ENCODE data around the gene ITSN2.
A peak's percentile ranks its signal among the peaks of the same experiment; 100 is the strongest.
"Not testable (repeated sequence)": the region's sequence is repeated elsewhere in the genome, so short reads cannot be mapped to it uniquely, and the experiment has no call there.

The ITSN2 gene

DNA sequence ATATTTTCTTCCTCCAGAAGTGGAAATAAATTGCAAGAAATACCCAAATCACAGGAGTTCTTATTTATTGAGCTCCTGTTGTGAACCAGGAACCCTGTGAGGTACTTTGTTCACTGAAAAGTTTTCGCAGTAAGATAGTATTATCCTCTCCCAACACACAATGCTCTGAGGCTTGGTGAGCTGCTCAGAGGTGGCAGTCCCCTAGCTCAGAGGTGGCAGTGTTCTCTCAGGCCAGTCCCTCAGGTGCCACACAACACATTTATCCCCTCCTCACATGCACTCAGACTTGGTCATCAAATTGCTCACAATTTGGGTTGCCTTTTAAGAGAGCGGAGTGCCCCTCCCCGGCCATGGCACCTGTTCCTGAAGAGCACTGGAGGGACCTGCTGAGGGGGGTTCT, 159.5 kb downstream of the ITSN2 start:
- Histone ChIP-seq H3K36me3 (ENCODE audit: control insufficient read depth, insufficient read depth, low read length) (0 out of 2 replicates have a peak, but pooled peaks cover 6% of the 10 kb centered on the region), H3K27me3 (ENCODE audit: control insufficient read depth, insufficient read depth, low read length) (no peaks in the 10 kb centered on the region), H3K4me3 (ENCODE audit: low read depth, low read length) (no peak overlapping the region), H3K27ac (ENCODE audit: low read depth, low read length) (no peak overlapping the region), H3K9ac (ENCODE audit: low read length) (no peak overlapping the region), H3K4me1 (ENCODE audit: control insufficient read depth, insufficient read depth, low read length) (no peaks in the 10 kb centered on the region), H3K9me3 (ENCODE audit: control insufficient read depth, insufficient read depth, low read depth, low read length) (no peaks in the 10 kb centered on the region)

DNA sequence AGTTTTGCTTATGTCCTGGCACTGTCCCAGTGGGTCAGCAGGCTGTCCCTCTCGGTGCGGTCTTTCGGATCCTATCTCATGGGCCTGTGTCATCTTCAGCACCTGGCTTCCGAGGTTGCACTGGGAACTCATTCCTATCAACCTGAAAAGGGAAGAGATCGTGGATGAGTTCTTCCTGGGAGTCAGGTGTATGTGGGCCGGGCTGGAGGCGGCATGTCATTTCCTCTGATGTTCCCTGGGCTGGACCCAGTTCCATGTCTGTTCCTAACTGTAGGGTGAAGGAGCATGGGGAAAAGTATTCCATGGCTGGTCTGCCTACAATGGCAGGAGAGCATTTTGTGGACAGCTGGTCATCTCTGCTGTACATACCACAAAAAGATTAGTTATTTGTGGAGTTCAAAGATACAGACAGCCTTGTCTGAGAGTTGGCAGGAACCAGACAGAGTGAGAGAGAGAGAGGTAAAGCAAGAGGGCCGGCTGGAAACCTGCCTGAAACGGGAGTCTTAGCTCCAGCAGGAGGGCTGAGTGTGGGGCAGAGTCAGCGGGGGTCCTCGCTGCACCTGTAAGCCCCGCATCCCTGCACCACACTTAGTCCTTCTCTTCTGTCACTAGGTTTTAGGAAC, 160.3 kb downstream of the ITSN2 start:
- no peak overlapping the region for H3K27ac ChIP-seq (ENCODE audit: low read depth, low read length)
- H3K9ac ChIP-seq (ENCODE audit: low read length): no peak overlapping the region
- no peaks in the 10 kb centered on the region for H3K9me3 ChIP-seq (ENCODE audit: control insufficient read depth, insufficient read depth, low read depth, low read length)
- 0 out of 2 replicates have a peak, but pooled peaks cover 6% of the 10 kb centered on the region for H3K36me3 ChIP-seq (ENCODE audit: control insufficient read depth, insufficient read depth, low read length)
- H3K27me3 ChIP-seq (ENCODE audit: control insufficient read depth, insufficient read depth, low read length): no peaks in the 10 kb centered on the region
- no peaks in the 10 kb centered on the region for H3K4me1 ChIP-seq (ENCODE audit: control insufficient read depth, insufficient read depth, low read length)
- H3K4me3 ChIP-seq (ENCODE audit: low read depth, low read length): no peak overlapping the region

DNA sequence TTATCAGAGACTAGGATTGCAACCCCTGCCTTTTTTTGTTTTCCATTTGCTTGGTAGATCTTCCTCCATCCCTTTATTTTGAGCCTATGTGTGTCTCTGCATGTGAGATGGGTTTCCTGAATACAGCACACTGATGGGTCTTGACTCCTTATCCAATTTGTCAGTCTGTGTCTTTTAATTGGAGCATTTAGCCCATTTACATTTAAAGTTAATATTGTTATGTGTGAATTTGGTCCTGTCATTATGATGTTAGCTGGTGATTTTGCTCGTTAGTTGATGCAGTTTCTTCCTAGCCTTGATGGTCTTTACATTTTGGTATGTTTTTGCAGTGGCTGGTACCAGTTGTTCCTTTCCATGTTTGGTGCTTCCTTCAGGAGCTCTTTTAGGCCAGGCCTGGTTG, 163.1 kb downstream of the ITSN2 start:
- not testable (repeated sequence) for H3K27me3 ChIP-seq (ENCODE audit: control insufficient read depth, insufficient read depth, low read length); H3K36me3 ChIP-seq (ENCODE audit: control insufficient read depth, insufficient read depth, low read length); H3K9me3 ChIP-seq (ENCODE audit: control insufficient read depth, insufficient read depth, low read depth, low read length); H3K4me3 ChIP-seq (ENCODE audit: low read depth, low read length); H3K4me1 ChIP-seq (ENCODE audit: control insufficient read depth, insufficient read depth, low read length); H3K27ac ChIP-seq (ENCODE audit: low read depth, low read length); H3K9ac ChIP-seq (ENCODE audit: low read length)

DNA sequence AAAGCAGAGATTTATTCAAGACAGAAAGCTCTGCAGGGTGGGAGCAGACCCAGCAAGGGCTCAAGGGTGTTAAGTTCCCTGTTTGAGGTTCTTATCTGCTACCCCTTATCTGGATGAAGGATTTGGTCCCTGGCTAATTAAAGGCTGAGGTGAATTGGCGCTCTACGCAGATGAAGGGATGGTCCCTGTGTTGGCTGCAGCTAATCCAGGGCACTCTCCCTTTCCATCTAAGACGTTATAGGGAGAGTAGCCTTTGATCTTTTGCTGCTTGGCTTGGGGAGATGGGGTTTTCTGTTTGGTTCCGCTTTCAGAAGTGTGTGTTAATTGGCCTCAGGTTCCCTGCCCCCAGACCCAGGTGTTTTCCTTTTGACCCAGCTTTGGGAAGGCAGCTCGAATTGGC, 168.5 kb downstream of the ITSN2 start:
- Histone ChIP-seq H3K36me3 (ENCODE audit: control insufficient read depth, insufficient read depth, low read length) (no peaks in the 10 kb centered on the region), H3K27me3 (ENCODE audit: control insufficient read depth, insufficient read depth, low read length) (no peaks in the 10 kb centered on the region), H3K9me3 (ENCODE audit: control insufficient read depth, insufficient read depth, low read depth, low read length) (no peaks in the 10 kb centered on the region), H3K9ac (ENCODE audit: low read length) (no peak overlapping the region), H3K4me1 (ENCODE audit: control insufficient read depth, insufficient read depth, low read length) (peaks cover 4% of the 10 kb centered on the region; the same call in 1 of the 2 replicates), H3K4me3 (ENCODE audit: low read depth, low read length) (no peak overlapping the region), H3K27ac (ENCODE audit: low read depth, low read length) (no peak overlapping the region; the same call in 1 of the 2 replicates)

DNA sequence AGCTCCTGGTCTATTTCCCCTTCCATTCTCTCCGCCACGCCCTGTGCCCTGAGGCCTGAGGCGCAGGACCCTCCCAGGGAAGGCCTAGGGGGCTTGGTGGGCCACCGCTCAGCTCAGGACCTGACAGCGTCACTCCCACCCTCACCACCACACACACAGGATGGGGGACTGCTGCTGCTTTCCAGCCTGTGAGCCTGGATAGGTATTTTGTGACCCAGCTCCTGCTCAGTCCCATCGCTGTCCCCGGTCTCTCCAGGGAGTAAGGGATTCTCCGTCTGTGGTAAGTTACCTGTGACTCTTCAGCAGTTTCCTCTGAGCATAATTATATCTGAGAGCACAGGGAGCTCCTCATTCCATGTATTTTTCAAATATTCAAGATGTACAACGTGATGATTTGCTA, 169.2 kb downstream of the ITSN2 start:
- peak overlapping the region; percentile 1 for H3K9ac ChIP-seq (ENCODE audit: low read length)
- H3K9me3 ChIP-seq (ENCODE audit: control insufficient read depth, insufficient read depth, low read depth, low read length): no peaks in the 10 kb centered on the region
- H3K27me3 ChIP-seq (ENCODE audit: control insufficient read depth, insufficient read depth, low read length): no peaks in the 10 kb centered on the region
- no peak overlapping the region for H3K4me3 ChIP-seq (ENCODE audit: low read depth, low read length)
- peaks cover 4% of the 10 kb centered on the region; the same call in 1 of the 2 replicates for H3K4me1 ChIP-seq (ENCODE audit: control insufficient read depth, insufficient read depth, low read length)
- H3K27ac ChIP-seq (ENCODE audit: low read depth, low read length): no peak overlapping the region
- H3K36me3 ChIP-seq (ENCODE audit: control insufficient read depth, insufficient read depth, low read length): no peaks in the 10 kb centered on the region

DNA sequence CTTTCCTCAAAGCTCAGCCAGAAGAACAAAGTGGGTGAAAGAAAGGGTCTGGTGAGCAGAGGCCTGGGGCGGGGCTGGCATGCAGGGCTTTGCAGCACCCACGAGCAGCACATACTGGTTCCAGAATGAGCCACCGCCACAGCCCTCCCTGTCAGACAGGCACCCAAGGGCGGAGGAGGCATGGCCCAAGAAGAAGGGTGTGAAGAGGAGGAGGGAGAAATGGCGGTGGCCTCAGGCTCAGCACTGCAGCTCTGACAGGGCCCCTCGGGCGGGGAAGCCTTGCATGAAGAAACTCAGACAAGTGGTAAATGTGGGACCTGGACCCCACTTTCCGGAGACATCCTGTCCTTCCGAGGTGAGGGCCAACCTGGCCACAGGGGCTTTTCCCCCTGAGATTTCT, 169.8 kb downstream of the ITSN2 start:
- Histone ChIP-seq H3K36me3 (ENCODE audit: control insufficient read depth, insufficient read depth, low read length) (no peaks in the 10 kb centered on the region), H3K27me3 (ENCODE audit: control insufficient read depth, insufficient read depth, low read length) (no peaks in the 10 kb centered on the region), H3K4me1 (ENCODE audit: control insufficient read depth, insufficient read depth, low read length) (peaks cover 4% of the 10 kb centered on the region; the same call in 1 of the 2 replicates), H3K4me3 (ENCODE audit: low read depth, low read length) (no peak overlapping the region), H3K9ac (ENCODE audit: low read length) (no peak overlapping the region), H3K27ac (ENCODE audit: low read depth, low read length) (no peak overlapping the region), H3K9me3 (ENCODE audit: control insufficient read depth, insufficient read depth, low read depth, low read length) (no peaks in the 10 kb centered on the region)

DNA sequence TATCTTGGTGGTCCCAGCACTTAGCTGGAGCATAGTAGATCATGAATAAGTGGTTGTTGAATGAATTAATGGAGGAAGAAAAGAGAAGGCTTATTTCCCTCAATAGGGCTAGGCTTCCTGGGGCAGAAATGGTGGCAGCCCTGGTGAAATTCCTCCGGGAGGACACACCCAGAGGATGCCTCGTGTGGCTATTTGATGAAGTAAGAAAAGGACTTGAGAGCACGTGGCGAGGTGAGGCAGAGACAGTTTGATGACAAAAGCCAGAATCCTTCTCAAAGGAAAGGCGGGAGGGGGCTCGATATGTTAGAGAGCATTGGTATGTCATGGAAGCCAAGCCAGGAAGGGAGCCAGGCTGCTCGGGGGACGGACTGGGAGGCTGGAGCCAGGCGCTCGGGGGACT, 170.8 kb downstream of the ITSN2 start:
- Histone ChIP-seq H3K4me1 (ENCODE audit: control insufficient read depth, insufficient read depth, low read length) (peaks cover 4% of the 10 kb centered on the region; the same call in 1 of the 2 replicates), H3K27me3 (ENCODE audit: control insufficient read depth, insufficient read depth, low read length) (no peaks in the 10 kb centered on the region), H3K4me3 (ENCODE audit: low read depth, low read length) (no peak overlapping the region), H3K27ac (ENCODE audit: low read depth, low read length) (no peak overlapping the region), H3K36me3 (ENCODE audit: control insufficient read depth, insufficient read depth, low read length) (no peaks in the 10 kb centered on the region), H3K9me3 (ENCODE audit: control insufficient read depth, insufficient read depth, low read depth, low read length) (no peaks in the 10 kb centered on the region), H3K9ac (ENCODE audit: low read length) (no peak overlapping the region)

DNA sequence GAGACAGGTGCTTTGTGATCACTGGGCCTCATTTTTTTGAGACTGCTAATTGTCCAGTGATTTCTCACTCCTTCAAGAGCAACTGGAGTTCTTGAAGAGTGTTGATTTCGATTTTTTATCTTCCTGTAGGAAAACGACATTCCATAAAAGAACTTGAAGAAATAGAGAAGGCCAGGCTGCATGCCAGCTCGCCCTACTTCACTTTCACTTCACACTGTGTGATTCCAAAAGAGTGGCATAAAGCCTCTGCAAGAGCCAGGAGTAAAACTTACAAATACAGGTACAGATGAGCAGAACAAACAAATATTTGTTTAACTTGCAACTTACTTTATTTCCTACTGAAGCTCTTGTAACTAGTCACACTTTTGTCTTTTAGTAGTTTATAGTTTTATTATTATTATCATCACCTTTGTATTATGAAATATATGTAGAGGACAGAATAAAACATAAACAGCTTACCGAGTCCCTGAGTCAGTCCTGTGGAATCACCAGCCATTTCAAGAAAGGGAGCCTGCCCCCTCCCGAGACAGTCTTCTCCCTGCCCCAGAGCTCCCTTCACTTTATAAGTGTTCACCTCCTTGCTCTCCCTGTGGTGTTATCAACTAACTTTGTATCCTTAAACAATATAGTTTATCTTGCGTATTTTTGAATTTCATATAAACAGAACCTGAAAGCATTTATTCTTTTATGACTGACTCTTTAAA, 176.8 kb downstream of the ITSN2 start:
- Histone ChIP-seq H3K27me3 (ENCODE audit: control insufficient read depth, insufficient read depth, low read length) (no peaks in the 10 kb centered on the region), H3K9ac (ENCODE audit: low read length) (no peak overlapping the region)

DNA sequence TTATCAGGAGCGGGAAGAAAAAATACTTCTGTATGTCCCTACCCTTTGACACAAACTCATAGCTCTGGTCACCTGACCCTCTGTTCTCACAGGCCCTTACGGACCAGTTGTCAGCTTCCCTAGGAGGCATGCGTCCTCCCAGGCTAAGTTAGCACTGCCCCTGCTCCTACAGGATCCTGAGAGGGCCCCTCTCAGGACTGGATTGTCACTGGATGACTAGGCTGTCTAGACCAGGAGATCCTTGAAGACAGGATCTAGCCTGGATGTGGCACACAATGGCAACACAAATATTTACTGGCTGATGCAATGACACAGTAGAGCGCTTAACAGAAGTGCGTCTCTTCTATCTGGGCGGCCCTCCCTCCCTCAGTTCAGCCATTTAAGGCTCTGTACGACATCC, 177.8 kb downstream of the ITSN2 start:
- Histone ChIP-seq H3K4me3 (ENCODE audit: low read depth, low read length) (no peak overlapping the region), H3K36me3 (ENCODE audit: control insufficient read depth, insufficient read depth, low read length) (no peaks in the 10 kb centered on the region), H3K9ac (ENCODE audit: low read length) (no peak overlapping the region), H3K9me3 (ENCODE audit: control insufficient read depth, insufficient read depth, low read depth, low read length) (no peaks in the 10 kb centered on the region), H3K4me1 (ENCODE audit: control insufficient read depth, insufficient read depth, low read length) (peaks cover 3% of the 10 kb centered on the region; the same call in 1 of the 2 replicates), H3K27ac (ENCODE audit: low read depth, low read length) (no peak overlapping the region), H3K27me3 (ENCODE audit: control insufficient read depth, insufficient read depth, low read length) (no peaks in the 10 kb centered on the region)

More for the DNA sequence above, 176.8 kb downstream of the ITSN2 start:
- no peak overlapping the region for H3K4me3 ChIP-seq (ENCODE audit: low read depth, low read length)
- no peak overlapping the region for H3K27ac ChIP-seq (ENCODE audit: low read depth, low read length)
- H3K36me3 ChIP-seq (ENCODE audit: control insufficient read depth, insufficient read depth, low read length): no peaks in the 10 kb centered on the region
- no peaks in the 10 kb centered on the region for H3K9me3 ChIP-seq (ENCODE audit: control insufficient read depth, insufficient read depth, low read depth, low read length)
- H3K4me1 ChIP-seq (ENCODE audit: control insufficient read depth, insufficient read depth, low read length): peaks cover 3% of the 10 kb centered on the region; the same call in 1 of the 2 replicates

DNA sequence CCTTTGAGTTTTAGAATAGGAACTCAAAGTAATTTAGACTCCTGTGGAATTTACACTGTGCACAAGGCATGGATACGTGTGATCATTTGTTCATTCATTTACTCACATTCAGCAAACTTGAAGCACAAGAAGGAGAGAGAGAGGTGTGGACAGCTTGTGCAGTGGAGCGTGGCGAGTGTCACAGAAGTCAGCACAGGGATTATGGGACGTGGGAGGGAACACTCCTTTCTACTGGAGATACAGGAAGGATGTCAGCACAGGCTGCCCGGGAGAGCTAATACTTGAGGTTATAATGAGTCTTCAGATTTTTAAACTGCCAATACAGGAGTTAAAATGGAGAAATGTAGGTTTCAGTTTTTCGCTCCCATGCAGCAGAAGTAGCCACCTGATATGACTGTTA, 178.5 kb downstream of the ITSN2 start:
- H3K27ac ChIP-seq (ENCODE audit: low read depth, low read length): no peak overlapping the region
- H3K9ac ChIP-seq (ENCODE audit: low read length): no peak overlapping the region
- no peak overlapping the region for H3K4me3 ChIP-seq (ENCODE audit: low read depth, low read length)
- H3K9me3 ChIP-seq (ENCODE audit: control insufficient read depth, insufficient read depth, low read depth, low read length): no peaks in the 10 kb centered on the region
- H3K36me3 ChIP-seq (ENCODE audit: control insufficient read depth, insufficient read depth, low read length): no peaks in the 10 kb centered on the region
- peaks cover 3% of the 10 kb centered on the region; the same call in 1 of the 2 replicates for H3K4me1 ChIP-seq (ENCODE audit: control insufficient read depth, insufficient read depth, low read length)
- no peaks in the 10 kb centered on the region for H3K27me3 ChIP-seq (ENCODE audit: control insufficient read depth, insufficient read depth, low read length)

DNA sequence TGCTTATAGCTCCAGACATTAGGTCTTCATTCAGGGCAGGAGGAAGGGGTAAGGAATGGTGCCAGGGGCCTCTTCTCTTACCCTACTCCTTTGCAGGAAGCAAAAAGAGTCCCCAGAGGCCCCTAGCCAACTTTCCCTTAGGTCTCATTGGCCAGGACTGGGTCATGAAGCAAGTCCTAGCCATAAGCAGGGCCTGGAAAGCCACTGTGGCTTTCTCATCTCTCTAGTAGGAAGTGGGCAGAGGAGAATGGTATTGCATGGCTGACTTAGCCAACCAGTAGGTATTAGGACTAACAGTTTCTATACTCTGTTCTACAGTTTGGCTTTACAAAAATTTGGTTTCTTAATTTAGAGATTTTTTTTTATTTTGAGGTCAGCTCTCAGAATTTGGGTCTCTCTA, 180.7 kb downstream of the ITSN2 start:
- H3K27ac ChIP-seq (ENCODE audit: low read depth, low read length): no peak overlapping the region
- no peaks in the 10 kb centered on the region for H3K27me3 ChIP-seq (ENCODE audit: control insufficient read depth, insufficient read depth, low read length)
- no peaks in the 10 kb centered on the region for H3K36me3 ChIP-seq (ENCODE audit: control insufficient read depth, insufficient read depth, low read length)
- H3K9ac ChIP-seq (ENCODE audit: low read length): no peak overlapping the region
- peaks cover 3% of the 10 kb centered on the region; the same call in 1 of the 2 replicates for H3K4me1 ChIP-seq (ENCODE audit: control insufficient read depth, insufficient read depth, low read length)
- H3K9me3 ChIP-seq (ENCODE audit: control insufficient read depth, insufficient read depth, low read depth, low read length): no peaks in the 10 kb centered on the region
- no peak overlapping the region for H3K4me3 ChIP-seq (ENCODE audit: low read depth, low read length)

All from HUES6 (cell line).